GM19468 (cell line): Measurements from ENCODE around the gene CCNO.

Experiments used
- ATAC-seq: cut with Tn5 transposase; IDR thresholded peaks from one replicate; pipeline ENCODE4 v1.9.1; 2021; ENCODE audit warnings: mild to moderate bottlenecking, moderate library complexity, moderate number of reproducible peaks; ENCODE audit not compliant: unreplicated experiment; ENCODE audit errors: extremely low read depth

CCNO gene

DNA sequence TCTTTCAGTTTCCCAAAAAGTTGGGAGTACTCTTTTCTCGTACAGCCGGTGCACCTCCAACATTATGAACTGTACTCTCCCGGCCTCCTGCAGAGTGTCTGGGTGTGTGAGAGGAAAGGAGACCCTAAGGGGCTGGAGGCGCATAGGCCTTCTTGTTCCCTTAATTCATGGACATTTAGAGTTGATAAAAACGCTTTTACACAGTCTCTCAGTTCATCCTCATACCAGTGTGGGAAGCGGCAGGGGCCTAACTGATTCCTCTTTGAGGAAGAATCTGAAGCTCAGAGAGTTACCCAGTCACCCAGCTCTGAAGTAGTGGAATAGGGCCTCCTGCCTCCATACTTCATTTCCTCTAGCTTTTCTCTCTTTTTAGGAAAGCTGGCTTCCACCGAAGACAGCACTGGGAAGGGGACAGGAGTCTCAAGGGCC lies 9.6 kb downstream of the CCNO start:
- no peak for ATAC-seq

DNA sequence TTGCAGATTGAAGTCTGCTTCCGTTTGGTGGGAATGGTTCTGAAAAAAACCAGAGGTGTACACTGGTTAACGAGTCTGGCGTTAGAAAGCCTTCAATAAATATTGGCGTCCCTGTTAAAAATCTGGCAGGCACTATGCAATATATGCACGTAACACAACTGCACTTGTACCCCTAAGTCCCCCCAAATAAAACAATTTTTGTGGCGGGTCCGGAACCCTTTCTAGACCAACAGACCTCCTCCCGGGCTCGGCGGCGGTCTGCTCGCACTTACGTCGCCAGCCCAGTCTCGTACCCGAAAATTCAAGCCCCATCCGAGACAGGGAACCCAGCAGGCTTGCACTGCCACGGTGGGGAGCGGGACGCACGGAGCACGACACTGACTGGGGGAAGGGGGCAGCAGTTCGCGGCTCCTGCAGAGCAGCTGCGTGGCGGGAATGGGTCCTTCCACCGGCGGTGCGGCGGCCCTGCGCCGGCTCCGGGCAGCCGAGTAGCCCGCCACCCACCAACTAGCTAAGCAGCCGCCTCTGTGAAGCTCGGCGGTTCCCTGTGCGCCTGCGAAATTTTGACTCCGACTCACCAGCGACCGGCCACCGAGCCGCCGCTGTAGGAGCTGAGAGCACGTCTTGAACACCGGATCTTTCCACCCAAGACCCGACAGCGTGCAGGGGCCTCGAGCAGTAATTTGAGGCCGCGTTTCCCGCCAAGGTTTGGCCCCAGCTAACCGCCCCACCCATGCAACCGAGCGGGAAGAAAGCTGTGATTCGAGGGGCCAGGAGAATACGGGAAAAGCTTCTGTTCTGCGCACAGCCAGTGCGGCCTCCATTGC lies 10.2 kb downstream of the CCNO start:
- no peak for ATAC-seq

DNA sequence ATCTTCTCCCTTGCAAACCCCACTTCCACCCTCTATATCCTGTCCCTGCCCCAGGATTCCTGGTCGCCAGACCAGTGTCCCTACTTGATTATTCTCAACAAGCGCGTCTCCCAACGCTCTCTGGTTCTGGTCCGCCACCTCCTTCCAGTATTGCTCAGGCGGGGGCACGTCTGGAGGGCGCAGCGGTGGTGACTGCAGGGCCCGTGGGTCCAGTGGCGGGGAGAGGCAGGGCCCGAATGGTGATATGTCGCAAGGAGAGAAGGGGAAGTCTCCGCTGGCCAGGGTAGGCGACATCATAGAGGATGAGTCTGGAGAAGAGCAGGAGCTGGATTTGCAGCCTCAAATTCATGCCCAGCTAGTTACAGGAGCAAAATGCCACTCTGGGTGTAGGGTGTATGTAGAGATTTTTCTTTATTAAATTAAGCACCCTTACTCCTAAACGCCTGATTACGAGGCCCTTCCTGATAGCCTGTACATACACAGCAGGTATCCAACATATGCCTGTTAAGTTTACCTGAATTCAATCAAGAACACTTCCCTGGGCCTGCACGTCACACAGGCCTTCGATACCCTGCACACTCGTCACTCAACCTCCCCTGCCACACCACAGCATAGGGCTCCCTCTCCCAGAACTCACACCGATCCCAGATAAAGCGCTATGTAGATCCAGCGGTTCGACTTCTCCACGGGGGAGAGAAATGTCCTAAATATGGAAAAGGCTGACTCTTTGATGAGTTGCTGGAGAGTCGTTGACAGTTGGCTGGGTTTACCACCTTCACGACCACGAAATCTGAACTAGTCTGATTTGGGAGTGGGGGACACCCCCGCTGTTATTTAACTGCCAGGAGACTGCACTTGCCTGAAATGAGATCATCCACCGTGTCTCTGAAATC lies 11.1 kb downstream of the CCNO start:
- ATAC-seq, result no peak

DNA sequence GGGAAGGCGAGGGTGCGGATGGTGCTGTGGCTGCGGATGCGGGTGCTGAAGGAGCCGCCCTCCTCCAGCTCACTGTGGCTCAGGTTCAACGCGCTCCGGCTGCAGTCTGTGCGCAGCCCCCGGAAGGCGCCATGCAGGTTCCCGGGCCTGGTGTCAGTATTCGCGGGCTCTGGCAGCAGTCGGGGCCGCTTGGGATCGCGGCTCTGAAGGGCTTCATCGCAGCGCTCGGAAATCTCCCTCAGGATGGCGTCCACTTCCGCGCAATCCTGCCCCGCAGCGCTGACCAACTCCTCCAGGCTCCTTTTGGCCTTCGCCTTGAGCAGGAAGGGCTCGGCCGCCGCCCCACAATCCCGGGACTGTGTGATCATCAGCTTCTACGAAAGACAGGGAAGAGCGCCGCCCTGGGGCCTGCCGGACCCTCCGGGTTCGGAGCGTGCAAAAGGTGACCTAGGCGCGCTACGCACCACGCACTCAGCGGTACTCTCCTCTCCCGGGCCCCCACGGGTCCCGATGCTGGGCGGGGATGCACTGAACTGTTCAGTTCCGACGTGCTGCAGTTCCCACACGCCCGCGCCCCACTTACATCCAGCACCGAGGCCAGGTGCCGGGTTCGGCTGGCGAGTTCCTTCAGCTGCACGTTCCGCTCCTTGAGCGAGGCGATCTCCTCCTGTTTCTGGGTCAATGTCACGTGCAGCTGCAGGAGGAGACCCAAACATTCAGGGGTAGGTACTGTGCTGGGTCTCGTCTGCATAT lies 12.8 kb downstream of the CCNO start:
- ATAC-seq, result no peak

DNA sequence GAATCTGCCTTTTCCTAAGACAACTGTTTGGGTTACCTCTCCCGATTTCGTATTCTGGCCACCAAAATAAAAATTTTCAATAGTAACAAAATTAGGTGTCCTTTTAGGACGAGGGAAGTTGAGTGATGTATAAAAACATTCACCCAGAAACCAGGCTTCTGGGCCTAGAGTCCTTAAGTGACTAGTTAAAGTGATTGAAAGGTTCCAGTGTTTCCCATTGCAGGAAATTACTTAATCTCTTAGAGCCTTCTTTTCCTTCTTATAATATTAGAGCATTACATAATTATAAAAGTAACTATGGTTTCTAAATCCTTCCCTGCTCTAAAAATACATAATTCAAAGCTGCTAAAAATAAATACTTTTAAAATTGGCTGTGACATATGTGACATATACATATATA lies 13.6 kb downstream of the CCNO start:
- ATAC-seq, result no peak

DNA sequence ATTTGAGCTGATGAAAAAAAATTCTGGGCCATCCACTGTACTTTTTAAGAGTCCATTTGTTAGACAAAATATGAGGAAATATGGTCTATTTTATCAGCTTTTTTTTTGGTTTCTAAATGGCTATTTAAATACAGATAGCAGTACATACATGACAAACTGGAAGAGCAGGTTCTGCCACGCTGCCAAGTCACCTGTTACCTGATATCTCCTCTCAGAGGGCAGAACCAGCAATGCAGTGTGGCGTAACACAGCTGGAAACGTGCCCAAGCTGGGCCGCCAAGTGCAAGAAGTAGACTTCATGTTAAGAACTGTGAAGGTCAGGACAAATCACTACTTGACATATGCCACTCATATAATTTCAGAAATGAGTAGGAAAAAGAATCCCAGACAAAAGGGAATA lies 14.4 kb downstream of the CCNO start:
- no peak for ATAC-seq

DNA sequence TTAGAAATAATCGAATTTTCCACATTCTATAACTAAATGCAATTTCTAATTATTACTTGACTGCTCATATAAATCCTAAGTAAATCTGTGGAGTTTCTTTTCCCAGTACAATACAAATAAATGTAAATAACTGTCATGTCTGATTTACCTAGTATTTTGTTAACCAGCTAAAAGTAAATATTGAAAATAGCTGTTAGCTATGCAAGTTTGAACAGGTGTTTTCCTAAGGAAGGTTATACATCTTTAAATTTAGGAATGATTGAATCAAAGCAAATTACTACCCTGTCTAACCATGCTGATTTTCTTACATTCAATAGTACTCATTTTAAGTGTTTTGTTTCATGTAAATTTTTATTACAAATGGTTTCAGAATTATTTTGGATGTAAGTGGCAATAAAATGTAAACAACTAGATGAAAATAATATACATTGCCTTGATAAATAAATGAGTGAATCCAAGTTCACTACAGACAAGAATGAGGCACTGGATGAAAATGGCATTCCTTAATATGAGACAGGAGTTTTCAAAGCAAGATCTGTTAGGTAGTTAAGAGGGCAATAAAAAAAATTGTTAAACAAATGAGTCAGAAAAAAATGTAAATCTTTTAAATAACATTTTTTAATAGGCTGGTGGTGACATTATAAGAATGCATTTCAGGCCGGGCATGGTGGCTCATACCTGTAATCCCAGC lies 22.1 kb downstream of the CCNO start:
- no peak for ATAC-seq

DNA sequence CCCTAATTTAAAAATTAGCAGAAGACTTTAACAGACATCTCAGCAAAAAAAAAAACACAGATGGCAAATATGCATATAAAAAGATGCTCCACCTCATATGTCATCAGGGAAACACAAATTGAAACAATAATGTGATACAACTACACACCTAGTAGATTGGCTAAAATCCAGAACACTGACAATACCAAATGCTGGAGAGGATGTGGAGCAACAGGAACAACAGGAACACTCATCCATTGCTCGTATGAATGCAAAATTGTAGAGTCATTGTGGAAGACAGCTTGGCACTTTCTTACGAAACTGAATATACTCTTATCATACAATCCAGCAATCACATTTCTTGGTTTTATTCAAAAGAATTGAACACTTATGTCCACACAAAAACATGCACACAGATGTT lies 28.4 kb downstream of the CCNO start:
- no peak for ATAC-seq

DNA sequence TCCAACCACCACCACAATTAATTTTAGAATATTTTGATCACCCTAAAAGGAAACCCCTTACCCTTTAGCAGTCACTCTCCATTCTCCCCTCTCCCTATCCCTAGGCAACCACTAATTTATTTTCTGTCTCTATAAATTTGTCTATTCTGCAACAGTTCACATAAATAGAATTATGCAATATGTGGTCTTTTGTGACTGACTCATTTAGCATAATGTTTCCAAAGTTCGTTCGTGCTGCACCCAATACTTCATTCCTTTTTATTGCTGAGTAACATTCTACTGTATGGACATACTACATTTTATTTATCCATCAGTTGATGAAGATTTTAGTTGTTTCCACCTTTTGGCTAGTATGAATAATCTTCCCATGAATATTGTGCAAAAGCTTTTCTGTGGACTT lies 42.2 kb downstream of the CCNO start:
- no peak for ATAC-seq

DNA sequence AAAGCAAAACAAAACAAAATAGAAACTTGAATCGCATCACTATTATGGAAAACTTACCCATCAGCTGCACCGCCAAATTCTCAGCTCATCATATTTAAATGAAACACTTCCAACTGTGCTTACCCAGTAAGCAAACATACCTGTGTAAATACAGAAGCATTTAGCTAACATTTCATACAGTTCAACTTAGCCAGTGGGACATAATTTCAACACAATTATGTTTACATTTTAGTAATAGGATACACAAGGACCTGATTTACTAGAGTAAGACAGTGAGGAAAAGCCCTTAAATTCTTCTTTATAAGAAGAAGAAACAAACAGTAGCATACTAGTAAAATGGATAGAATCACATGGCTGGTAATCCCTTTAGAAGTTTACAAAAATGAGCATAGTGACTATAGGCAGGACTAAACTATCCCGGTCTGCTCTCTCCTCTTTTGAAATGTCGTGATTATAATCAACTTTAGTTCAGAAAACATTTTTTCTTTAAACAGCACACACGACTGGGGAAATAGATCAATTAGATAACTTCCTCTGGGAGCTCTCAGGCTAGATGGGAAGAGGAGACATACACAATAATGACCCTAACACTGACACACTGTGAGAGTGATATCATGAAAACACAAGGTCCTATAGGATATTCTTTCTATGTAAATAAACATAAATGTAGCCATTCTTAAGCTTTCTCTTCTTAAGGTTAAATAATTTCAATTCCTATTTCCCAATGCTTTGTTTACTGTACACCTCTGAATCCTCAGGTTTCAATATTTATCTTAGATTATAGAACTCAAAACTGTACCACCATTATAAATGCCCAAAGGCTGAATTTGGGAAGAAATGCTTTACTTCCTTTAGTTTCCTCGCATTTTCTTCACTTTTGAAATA lies 44.5 kb downstream of the CCNO start:
- no peak for ATAC-seq

DNA sequence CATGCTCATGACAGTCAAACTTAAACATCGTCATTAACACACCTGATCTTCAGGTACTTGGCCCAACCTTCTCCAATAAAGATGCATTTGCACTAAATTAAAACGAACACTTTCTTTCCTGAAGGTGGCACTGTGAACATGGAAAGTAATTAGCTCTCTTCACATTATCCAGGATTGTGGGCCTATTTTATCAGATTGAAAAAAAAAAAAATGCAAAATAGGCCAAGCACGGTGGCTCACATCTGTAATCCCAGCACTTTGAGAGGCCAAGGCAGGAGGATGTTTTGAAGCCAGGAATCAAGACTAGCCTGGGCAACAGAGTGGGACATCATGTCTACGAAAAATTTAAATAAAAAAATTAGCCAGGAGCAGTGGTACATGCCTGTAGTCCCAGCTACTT lies 46.0 kb downstream of the CCNO start:
- ATAC-seq, result no peak
